Dermis microvascular lymphatic vessel endothelial cell (primary cell): Measurements from ENCODE around the gene CD3G. TPM values are rescaled to one million over a fixed set of nuclear protein-coding genes. Genes with fewer than 3 reads are reported as not detected.
"Not testable (repeated sequence)": the region's sequence is repeated elsewhere in the genome, so short reads cannot be mapped to it uniquely, and the experiment has no call there.

Source experiments
- DNase-seq, 2 donors: peaks; one replicate each; pipeline versions ENCODE4 v3.0.0 to v3.0.0-alpha.2; 2010; ENCODE audit warnings: low read depth in 2 of 2
- total RNA-seq: library from RNA; depleted of rRNA; stranded (reverse); fragments of >200 nt; gene quantifications from 2 replicates; pipeline ENCODE4 v1.2.1, GENCODE V29; 2014

The CD3G gene
- total RNA-seq, 1 donor from 2014 or later, result not detected

DNA sequence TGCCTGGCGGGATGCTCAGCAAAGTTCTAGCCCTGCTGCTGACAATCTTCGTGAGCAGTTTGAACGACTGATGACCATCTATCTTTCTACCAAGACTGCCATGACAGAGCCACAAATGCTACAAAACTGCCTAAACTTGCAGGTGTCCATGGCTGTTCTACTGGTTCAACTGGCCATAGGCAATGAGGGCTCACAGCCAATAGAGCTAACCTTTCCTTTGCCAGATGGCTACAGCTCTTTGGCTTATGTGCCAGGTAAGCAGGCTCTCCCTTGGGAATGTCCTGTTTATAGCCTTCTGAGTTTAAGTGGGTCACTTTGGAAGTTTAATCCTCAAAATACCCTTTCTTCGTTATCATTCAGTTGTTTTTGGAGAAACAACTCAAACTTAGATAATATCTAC is 35.4 kb downstream of the CD3G start:
- no peak for DNase-seq

DNA sequence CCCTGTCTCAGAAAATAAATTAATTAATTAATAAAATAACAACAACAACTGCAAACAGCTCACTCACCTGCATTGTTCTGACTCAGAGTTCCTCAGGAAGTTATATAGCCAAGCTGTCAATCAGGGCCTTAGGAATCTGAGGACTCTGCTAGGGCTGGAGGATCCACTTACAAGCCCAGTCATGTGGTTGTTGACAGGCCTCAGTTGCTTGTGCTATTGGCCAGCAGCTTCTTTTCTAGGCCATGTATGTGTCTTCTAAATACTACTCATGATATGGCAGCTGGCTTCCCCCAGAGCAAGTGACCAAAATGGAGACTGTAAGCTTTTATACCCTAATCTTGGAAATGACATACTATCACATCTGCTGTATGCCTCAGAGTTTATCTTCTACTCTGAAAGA is 36.4 kb downstream of the CD3G start:
- peak in 1 of 2 donors; percentile 54 for DNase-seq

DNA sequence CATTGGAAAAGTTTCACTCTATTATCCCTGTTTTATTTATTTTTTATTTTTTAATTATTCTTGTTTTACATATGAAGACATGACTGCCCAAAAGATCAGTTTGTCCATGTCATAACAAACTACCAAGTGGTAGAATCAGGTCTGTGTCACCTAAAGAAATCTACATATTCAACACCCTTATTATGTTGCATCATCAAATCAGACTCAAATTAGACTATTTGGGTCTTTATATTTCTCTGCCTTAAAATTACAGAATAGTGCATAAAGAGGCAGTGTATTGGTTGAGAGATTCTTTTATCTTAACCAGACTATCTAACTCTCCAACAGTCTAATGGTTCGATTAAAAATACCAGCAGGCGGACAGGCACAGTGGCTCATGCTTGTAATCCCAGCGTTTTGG is 38.8 kb downstream of the CD3G start:
- no peak for DNase-seq

DNA sequence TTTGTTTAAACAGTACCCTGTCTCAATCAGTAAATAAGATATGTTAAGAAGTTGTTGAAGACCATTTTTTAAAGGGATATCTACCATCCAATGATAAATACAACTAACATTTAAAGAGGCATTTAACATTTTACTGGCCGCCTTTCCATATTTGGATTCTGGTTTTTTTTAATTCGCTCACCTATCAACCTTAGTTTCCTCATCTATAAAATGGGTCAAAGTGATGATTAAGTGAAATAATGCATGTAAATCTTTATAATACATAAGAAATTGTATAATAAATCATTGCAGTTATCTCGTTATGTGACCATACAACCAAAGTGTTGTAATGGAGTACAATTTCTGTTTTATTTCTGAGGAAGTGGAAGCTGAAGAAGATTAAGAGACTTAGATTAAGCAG is 39.5 kb downstream of the CD3G start:
- DNase-seq, result no peak

DNA sequence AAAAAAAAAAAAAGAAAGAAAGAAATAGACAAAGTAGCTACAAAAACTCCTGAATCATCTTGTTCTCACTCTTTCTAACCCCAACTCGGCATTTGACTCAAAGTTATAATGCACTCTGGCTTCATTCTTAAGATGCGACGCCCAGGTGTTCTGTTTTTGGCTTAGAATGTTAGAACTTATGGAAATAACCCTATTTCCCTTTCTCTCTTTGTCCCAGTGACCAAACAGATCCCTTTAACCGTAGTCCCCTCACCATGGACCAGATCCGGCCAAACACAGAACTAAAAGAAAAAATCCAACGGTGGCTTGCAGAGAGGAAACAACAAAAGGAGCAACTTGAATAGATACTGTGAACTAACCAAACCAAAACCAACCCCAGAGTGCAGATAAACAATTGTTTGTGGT is 52.0 kb downstream of the CD3G start:
- DNase-seq, result no peak

DNA sequence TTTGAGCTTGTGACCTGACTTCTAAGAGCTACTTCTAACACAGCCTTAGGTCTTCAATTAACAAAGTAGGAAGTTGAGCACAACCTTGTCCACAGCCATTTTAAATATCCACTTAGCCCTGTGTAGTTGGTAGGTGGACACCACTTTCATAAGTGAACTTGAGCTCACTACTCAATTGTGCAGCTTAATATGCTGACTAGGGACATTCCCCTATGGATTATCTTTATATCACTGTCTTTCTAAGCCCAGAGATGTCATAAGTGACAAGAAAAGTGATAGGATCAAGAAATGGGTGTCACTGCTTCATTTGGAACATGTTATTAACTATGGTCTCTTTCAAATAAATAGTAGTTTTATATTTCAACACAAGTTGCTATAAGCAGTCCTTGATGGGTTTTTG is 53.3 kb downstream of the CD3G start:
- no peak for DNase-seq

DNA sequence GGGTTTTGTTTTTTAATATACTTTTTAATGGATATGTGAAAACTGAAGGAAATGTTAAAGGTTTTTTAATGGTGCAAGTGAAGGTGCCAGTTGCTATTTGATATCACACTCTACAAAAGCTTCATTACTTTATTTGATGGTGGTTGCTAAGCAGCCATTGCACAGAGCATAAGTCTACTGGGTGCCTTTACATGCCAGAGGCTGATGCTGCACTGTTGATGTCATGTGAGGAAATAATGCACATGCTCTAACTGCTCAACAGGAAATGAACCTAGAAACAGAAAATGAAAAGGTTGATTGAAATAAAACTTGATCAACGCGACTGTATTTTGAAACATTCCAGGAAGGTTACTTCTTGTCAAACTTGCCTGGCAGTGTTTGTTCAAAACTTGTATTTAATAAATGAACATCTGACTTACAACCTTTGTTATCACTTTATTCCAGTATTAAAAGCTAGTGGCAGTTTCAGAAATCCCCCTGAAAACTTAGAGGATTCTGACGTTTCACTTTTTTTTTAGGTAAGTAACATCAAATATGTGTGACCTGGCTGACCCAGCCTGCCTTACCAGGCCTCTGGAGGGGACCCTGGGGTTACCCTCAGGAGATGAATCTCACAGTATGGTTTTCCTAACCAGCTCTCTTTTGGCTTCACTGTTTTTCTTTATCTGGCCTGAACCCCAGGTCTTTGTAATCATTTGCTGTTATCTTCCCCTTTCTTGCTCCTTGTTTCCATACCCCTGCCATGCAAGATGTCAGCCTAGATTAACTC is 54.8 kb downstream of the CD3G start:
- peak; percentile 18 to 48 for DNase-seq

DNA sequence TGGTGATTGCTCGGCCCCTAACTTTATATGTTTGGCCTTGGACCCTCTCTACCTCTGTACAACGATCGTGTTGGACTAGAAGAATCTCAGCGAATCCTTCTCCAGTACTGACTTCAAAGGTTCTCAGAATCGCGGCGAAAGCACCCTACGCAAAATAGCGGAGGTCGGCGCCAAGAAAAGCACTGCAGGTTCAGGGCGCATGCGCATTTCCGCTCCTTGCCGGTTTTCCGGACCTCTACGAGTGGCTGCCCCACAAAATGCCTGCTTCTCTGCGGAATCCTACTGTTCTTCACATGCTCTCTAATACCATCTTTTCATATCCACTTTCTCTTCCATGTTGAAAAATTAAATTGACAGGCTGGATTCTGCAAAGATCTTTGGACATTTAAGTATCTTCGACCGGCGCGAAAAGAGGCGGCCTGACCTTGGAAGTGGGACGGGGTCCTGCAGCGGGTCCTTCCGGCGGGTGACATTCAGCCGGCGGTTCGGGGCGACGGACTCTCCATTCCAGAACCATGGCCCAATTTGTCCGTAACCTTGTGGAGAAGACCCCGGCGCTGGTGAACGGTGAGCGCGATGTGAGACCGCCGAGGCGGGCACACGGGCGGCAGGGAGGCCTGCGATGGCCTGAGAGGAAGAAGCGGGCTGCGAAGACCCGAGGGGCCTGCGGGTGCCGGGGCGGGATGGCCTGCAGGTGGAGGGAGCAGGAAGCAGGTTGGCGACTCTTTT is 57.2 kb downstream of the CD3G start, which contains the start of gene ATP5MG:
Gene ATP5MG (plus strand): TSS at position 456 of the 729 bp plus-strand sequence. CDS start 60 bp downstream, at position 516.
- DNase-seq, result peak; percentile 76 to 89

DNA sequence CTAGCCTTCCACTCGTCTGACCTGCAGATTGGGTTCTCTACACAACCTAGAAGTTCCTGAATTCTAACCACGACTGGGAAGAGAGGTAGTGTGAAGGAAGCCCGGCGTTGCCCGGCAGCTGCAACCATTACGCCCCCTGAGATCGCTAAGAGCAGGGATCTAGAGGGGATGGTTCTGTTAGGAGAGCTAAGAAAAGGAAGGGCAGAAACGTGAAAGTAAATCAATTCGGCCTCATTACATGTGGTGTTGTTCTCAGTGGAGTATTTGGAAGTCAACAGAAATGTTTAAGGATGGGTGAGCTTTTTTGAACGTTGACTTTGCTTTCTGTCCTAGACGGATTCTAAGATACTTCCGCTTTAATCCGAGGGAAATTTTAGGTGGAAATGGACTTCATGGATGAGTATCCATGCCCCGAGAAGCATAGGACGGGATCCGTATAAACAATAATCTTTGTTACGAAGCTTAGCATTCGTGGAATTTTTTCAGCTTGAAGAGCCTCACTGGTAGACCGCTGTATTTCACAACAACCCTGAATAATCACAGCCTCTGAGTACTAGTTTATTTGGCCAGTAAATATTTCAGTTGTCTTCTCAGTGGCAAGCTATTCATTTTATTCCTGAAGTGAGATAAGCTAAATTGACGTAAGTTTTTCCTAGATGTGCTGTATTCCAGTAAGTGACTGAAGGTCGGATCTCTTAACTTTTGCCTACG is 57.9 kb downstream of the CD3G start:
- DNase-seq, result peak in 1 of 2 donors; percentile 17

DNA sequence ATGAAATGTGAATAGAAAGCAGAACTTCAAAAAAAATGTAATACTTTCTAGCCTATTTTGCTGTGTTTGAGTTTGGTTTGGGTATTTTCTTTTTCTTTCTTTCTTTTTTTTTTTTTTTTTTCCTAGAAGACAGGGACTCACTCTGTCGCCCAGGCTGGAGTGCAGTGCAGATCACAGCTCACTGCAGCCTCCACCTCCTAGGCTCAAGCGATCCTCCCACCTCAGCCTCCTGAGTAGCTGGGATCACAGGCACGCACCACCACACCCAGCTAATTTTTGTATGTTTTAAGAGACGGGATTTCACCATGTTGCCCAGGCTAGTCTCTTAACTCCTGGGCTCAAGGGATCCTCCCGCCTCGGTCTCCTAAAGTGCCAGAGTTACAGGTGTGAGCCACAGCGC is 58.5 kb downstream of the CD3G start:
- DNase-seq, result not testable (repeated sequence)

Other genes with a start within 250 kb of the CD3G start
- gene SCN4B, start 191.5 kb upstream of the CD3G start, total RNA-seq, result under 0.01 TPM in 2 replicates
- gene SCN2B, start 167.7 kb upstream of the CD3G start, total RNA-seq, result not detected in 2 replicates
- gene JAML, start 119.3 kb upstream of the CD3G start, total RNA-seq, result under 0.01 and 0.13 TPM in 2 replicates
- 3.2 and 3.7 TPM in 2 replicates for gene MPZL3, start 92.0 kb upstream of the CD3G start, total RNA-seq
- 4.9 and 5.6 TPM in 2 replicates for gene MPZL2, start 80.0 kb upstream of the CD3G start, total RNA-seq
- gene CD3E, start 39.6 kb upstream of the CD3G start, total RNA-seq, result not detected in 2 replicates
- gene CD3D, start 1.6 kb upstream of the CD3G start, total RNA-seq, result not detected in 2 replicates
- gene UBE4A, start 15.3 kb downstream of the CD3G start, total RNA-seq, result 20.2 and 26.0 TPM in 2 replicates
- gene ATP5MG, start 57.3 kb downstream of the CD3G start, total RNA-seq, result 63.7 and 89.9 TPM in 2 replicates
- gene KMT2A, start 92.1 kb downstream of the CD3G start, total RNA-seq, result 14.0 and 23.6 TPM in 2 replicates
- gene TTC36, start 183.1 kb downstream of the CD3G start, total RNA-seq, result 0.64 and 0.76 TPM in 2 replicates
- gene TMEM25, start 186.8 kb downstream of the CD3G start, total RNA-seq, result 14.0 and 15.8 TPM in 2 replicates
- 13.8 and 16.6 TPM in 2 replicates for gene IFT46, start 221.6 kb downstream of the CD3G start, total RNA-seq
- 70.3 and 70.7 TPM in 2 replicates for gene ARCN1, start 228.1 kb downstream of the CD3G start, total RNA-seq